HEK293T (cell line): ENCODE measurements around the gene STRADA.

Source experiments
- BHLHE40 ChIP-seq: fragments of 450-650 bp; IDR thresholded peaks from 2 replicates; pipeline ENCODE4 v1.6.1; 2016; ENCODE audit warnings: mild to moderate bottlenecking, moderate library complexity, borderline replicate concordance
- L3MBTL2 ChIP-seq: fragments of 450-650 bp; conservative IDR thresholded peaks from 2 replicates; pipeline ENCODE4 v1.6.1; 2016; ENCODE audit warnings: mild to moderate bottlenecking
- NFRKB ChIP-seq: fragments of 450-650 bp; IDR thresholded peaks from 2 replicates; pipeline ENCODE4 v1.6.1; 2016; ENCODE audit warnings: mild to moderate bottlenecking, moderate library complexity
- SUZ12 ChIP-seq: fragments of 450-650 bp; IDR thresholded peaks from 2 replicates; pipeline ENCODE4 v1.6.1; 2016; ENCODE audit warnings: mild to moderate bottlenecking

GRCh38 chr17:63694950-63695773 is 46.4 kb downstream of the STRADA start:
- TF ChIP-seq SUZ12 (no peak), L3MBTL2 (no peak), NFRKB (no peak), BHLHE40 (no peak)
